ENCODE measurements around the gene TSPAN32.
"Not testable (repeated sequence)": the region's sequence is repeated elsewhere in the genome, so short reads cannot be mapped to it uniquely, and the experiment has no call there.

TSPAN32 gene

DNA sequence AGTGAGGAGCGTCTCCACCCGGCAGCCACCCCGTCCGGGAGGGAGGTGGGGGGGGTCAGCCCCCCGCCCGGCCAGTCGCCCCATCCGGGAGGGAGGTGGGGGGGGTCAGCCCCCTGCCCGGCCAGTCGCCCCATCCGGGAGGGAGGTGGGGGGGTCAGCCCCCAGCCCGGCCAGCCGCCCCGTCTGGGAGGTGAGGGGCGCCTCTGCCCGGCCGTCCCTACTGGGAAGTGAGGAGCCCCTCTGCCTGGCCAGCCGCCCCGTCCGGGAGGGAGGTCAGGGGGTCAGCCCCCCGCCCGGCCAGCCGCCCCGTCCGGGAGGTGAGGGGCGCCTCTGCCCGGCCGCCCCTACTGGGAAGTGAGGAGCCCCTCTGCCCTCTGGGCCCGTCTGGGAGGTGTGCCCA, 30.8 kb downstream of the TSPAN32 start:
- H3K4ac ChIP-seq (ENCODE audit: low read length); H3K27me3 ChIP-seq (ENCODE audit: control insufficient read depth in 3 of 3, insufficient read depth in 3 of 3, low read depth in 1 of 3, low read length in 3 of 3); H2BK120ac ChIP-seq (ENCODE audit: low read depth, low read length); H4K8ac ChIP-seq (ENCODE audit: low read depth, low read length); H4K91ac ChIP-seq (ENCODE audit: low read depth, low read length, poor library complexity); H2BK5ac ChIP-seq (ENCODE audit: low read length); DNase-seq (ENCODE audit: low spot score); H3K4me2 ChIP-seq (ENCODE audit: insufficient read depth, low read length, poor library complexity, severe bottlenecking); H3K14ac ChIP-seq (ENCODE audit: low read length); H3K4me3 ChIP-seq (ENCODE audit: low read length in 2 of 2); H2BK12ac ChIP-seq (ENCODE audit: low read length); H3K36me3 ChIP-seq (replicated peaks in 1 of 2; ENCODE audit: control insufficient read depth in 2 of 2, insufficient read depth in 2 of 2, low read length in 2 of 2); H3K23ac ChIP-seq (ENCODE audit: low read depth, low read length, poor library complexity); H3K79me1 ChIP-seq (ENCODE audit: low read depth, low read length); H2AFZ ChIP-seq (ENCODE audit: low read length); H3K18ac ChIP-seq (ENCODE audit: low read length); H2AK5ac ChIP-seq (ENCODE audit: low read depth, low read length); H2BK15ac ChIP-seq (ENCODE audit: low read length); H3K9ac ChIP-seq (ENCODE audit: low read depth, low read length, poor library complexity); H3K27ac ChIP-seq (replicated peaks; ENCODE audit: low read length); H3K9me3 ChIP-seq (replicated peaks in 1 of 2; ENCODE audit: control insufficient read depth in 2 of 2, insufficient read depth in 1 of 2, low read depth in 1 of 2, low read length in 2 of 2): not testable (repeated sequence)
- peaks cover 0 to 20% of the 10 kb centered on the region in 2 donors for H3K4me1 ChIP-seq (ENCODE audit: control insufficient read depth in 2 of 2, insufficient read depth in 1 of 2, low read depth in 1 of 2, low read length in 2 of 2)
- WGBS, 2 donors (ENCODE audit: extremely low coverage in 2 of 2, insufficient read length in 2 of 2, insufficient replicate concordance in 1 of 2): no CpG with 5 or more reads among the region's 29 CpGs

DNA sequence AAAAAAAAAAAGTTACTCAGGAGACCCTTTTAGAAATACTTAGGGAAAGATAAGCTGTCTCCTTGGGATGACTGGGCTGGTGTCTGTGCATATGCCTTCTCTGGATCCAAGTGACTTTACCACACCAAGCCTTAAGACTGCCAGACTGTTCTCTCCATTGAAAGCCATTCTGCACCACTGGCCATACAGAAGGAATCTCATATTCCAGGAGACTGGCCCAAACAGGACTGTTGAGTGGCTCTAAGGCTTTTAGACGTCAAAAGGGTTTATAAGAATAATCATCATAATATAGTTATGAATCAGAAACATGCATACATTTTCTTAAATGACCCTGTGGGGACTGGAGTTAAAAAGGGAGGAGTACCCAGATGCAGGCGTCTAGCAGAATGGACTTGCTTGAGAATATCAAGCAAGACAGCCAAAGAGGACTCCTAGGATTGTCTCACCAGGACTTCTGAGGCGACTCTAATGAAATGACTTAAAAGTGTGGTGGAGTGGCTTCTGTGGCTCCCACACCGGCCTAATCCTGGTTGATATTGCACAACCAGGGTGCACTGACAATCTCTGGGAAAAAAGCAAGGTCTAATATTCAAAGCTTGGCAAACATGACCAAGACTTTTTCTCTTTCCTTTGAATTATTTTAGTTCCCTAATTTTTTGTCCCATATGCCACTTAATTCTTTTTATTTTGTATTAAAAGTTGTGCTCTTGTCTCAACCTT, 31.8 kb downstream of the TSPAN32 start:
- not testable (repeated sequence) for H3K4me2 ChIP-seq (ENCODE audit: insufficient read depth, low read length, poor library complexity, severe bottlenecking); H3K79me1 ChIP-seq (ENCODE audit: low read depth, low read length); H2BK120ac ChIP-seq (ENCODE audit: low read depth, low read length); H4K8ac ChIP-seq (ENCODE audit: low read depth, low read length); H2AK5ac ChIP-seq (ENCODE audit: low read depth, low read length); H3K36me3 ChIP-seq (replicated peaks in 1 of 2; ENCODE audit: control insufficient read depth in 2 of 2, insufficient read depth in 2 of 2, low read length in 2 of 2); H2BK5ac ChIP-seq (ENCODE audit: low read length); H3K27me3 ChIP-seq (ENCODE audit: control insufficient read depth in 3 of 3, insufficient read depth in 3 of 3, low read depth in 1 of 3, low read length in 3 of 3); H3K9me3 ChIP-seq (replicated peaks in 1 of 2; ENCODE audit: control insufficient read depth in 2 of 2, insufficient read depth in 1 of 2, low read depth in 1 of 2, low read length in 2 of 2); H3K18ac ChIP-seq (ENCODE audit: low read length); H2BK15ac ChIP-seq (ENCODE audit: low read length); H3K14ac ChIP-seq (ENCODE audit: low read length); H3K27ac ChIP-seq (replicated peaks; ENCODE audit: low read length); H4K91ac ChIP-seq (ENCODE audit: low read depth, low read length, poor library complexity); H2AFZ ChIP-seq (ENCODE audit: low read length); H3K23ac ChIP-seq (ENCODE audit: low read depth, low read length, poor library complexity); H3K4ac ChIP-seq (ENCODE audit: low read length); H2BK12ac ChIP-seq (ENCODE audit: low read length); H3K4me3 ChIP-seq (ENCODE audit: low read length in 2 of 2); H3K9ac ChIP-seq (ENCODE audit: low read depth, low read length, poor library complexity); DNase-seq (ENCODE audit: low spot score)
- no CpG with 5 or more reads among the region's 4 CpGs for WGBS, 2 donors (ENCODE audit: extremely low coverage in 2 of 2, insufficient read length in 2 of 2, insufficient replicate concordance in 1 of 2)
- H3K4me1 ChIP-seq (ENCODE audit: control insufficient read depth in 2 of 2, insufficient read depth in 1 of 2, low read depth in 1 of 2, low read length in 2 of 2): peaks cover 0 to 12% of the 10 kb centered on the region in 2 donors

DNA sequence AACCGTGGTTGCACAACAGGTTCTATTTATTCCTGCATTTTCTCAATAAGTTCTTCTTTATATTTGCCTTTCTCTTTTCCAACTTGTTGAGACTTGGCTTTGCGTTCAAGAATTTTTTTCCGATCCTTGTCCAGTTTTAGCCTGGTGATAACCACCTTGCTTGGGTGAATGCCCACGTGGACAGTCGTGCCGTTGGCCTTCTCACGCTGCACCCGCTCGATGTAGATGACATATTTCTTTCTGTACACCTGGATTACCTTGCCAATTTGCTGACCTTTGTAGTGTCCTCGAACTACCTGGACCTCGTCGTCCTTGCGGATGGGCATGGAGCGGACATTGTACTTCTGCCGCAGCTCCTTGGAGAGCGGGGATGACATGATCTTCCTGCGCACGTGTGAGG, 33.5 kb downstream of the TSPAN32 start:
- H3K4me2 ChIP-seq (ENCODE audit: insufficient read depth, low read length, poor library complexity, severe bottlenecking); DNase-seq (ENCODE audit: low spot score); H3K4ac ChIP-seq (ENCODE audit: low read length); H3K4me3 ChIP-seq (ENCODE audit: low read length in 2 of 2); H3K36me3 ChIP-seq (replicated peaks in 1 of 2; ENCODE audit: control insufficient read depth in 2 of 2, insufficient read depth in 2 of 2, low read length in 2 of 2); H2BK5ac ChIP-seq (ENCODE audit: low read length); H3K4me1 ChIP-seq (ENCODE audit: control insufficient read depth in 2 of 2, insufficient read depth in 1 of 2, low read depth in 1 of 2, low read length in 2 of 2); H2AFZ ChIP-seq (ENCODE audit: low read length); H3K23ac ChIP-seq (ENCODE audit: low read depth, low read length, poor library complexity); H2BK120ac ChIP-seq (ENCODE audit: low read depth, low read length); H3K9ac ChIP-seq (ENCODE audit: low read depth, low read length, poor library complexity); H2BK15ac ChIP-seq (ENCODE audit: low read length); H3K9me3 ChIP-seq (replicated peaks in 1 of 2; ENCODE audit: control insufficient read depth in 2 of 2, insufficient read depth in 1 of 2, low read depth in 1 of 2, low read length in 2 of 2); H3K27ac ChIP-seq (replicated peaks; ENCODE audit: low read length); H3K27me3 ChIP-seq (ENCODE audit: control insufficient read depth in 3 of 3, insufficient read depth in 3 of 3, low read depth in 1 of 3, low read length in 3 of 3); H4K91ac ChIP-seq (ENCODE audit: low read depth, low read length, poor library complexity); H4K8ac ChIP-seq (ENCODE audit: low read depth, low read length); H3K18ac ChIP-seq (ENCODE audit: low read length); H2AK5ac ChIP-seq (ENCODE audit: low read depth, low read length); H3K14ac ChIP-seq (ENCODE audit: low read length); H2BK12ac ChIP-seq (ENCODE audit: low read length); H3K79me1 ChIP-seq (ENCODE audit: low read depth, low read length): not testable (repeated sequence)
- WGBS, 2 donors (ENCODE audit: extremely low coverage in 2 of 2, insufficient read length in 2 of 2, insufficient replicate concordance in 1 of 2): no CpG with 5 or more reads among the region's 18 CpGs

DNA sequence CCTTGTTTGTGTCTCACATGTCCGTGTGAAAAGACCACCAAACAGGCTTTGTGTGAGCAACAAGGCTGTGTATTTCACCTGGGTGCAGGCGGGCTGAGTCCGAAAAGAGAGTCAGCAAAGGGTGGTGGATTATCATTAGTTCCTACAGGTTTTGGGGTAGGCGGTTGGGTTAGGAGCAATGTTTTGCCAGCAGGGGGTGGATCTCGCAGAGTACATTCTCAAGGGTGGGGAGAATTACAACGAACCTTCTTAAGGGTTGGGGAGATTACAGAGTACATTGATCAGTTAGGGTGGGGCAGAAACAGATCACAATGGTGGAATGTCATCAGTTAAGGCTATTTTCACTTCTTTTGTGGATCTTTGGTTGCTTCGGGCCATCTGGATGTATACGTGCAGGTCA, 36.9 kb downstream of the TSPAN32 start:
- not testable (repeated sequence) for H2AK5ac ChIP-seq (ENCODE audit: low read depth, low read length); H3K4me3 ChIP-seq (ENCODE audit: low read length in 2 of 2); H3K18ac ChIP-seq (ENCODE audit: low read length); H3K27ac ChIP-seq (replicated peaks; ENCODE audit: low read length); H3K23ac ChIP-seq (ENCODE audit: low read depth, low read length, poor library complexity); H3K4ac ChIP-seq (ENCODE audit: low read length); H3K79me1 ChIP-seq (ENCODE audit: low read depth, low read length); H2BK5ac ChIP-seq (ENCODE audit: low read length); H2BK12ac ChIP-seq (ENCODE audit: low read length); H4K91ac ChIP-seq (ENCODE audit: low read depth, low read length, poor library complexity); DNase-seq (ENCODE audit: low spot score); H4K8ac ChIP-seq (ENCODE audit: low read depth, low read length); H3K4me1 ChIP-seq (ENCODE audit: control insufficient read depth in 2 of 2, insufficient read depth in 1 of 2, low read depth in 1 of 2, low read length in 2 of 2); H3K27me3 ChIP-seq (ENCODE audit: control insufficient read depth in 3 of 3, insufficient read depth in 3 of 3, low read depth in 1 of 3, low read length in 3 of 3); H3K9ac ChIP-seq (ENCODE audit: low read depth, low read length, poor library complexity); H3K9me3 ChIP-seq (replicated peaks in 1 of 2; ENCODE audit: control insufficient read depth in 2 of 2, insufficient read depth in 1 of 2, low read depth in 1 of 2, low read length in 2 of 2); H3K14ac ChIP-seq (ENCODE audit: low read length); H3K4me2 ChIP-seq (ENCODE audit: insufficient read depth, low read length, poor library complexity, severe bottlenecking); H2BK120ac ChIP-seq (ENCODE audit: low read depth, low read length); H3K36me3 ChIP-seq (replicated peaks in 1 of 2; ENCODE audit: control insufficient read depth in 2 of 2, insufficient read depth in 2 of 2, low read length in 2 of 2); H2AFZ ChIP-seq (ENCODE audit: low read length); H2BK15ac ChIP-seq (ENCODE audit: low read length)
- no CpG with 5 or more reads among the region's 8 CpGs for WGBS, 2 donors (ENCODE audit: extremely low coverage in 2 of 2, insufficient read length in 2 of 2, insufficient replicate concordance in 1 of 2)
